ENCODE results near the gene ALDH5A1.

Gene ALDH5A1

GRCh38 chr6:24486065-24486464 is 8.7 kb upstream of the ALDH5A1 start:
- WGBS, 2 experiments (ENCODE audit: insufficient coverage in 2 of 2), result 94% methylated on average over 2 of the region's 4 CpGs; no CpG with 5 or more reads in 1 of the 2 experiments

GRCh38 chr6:24489470-24489869 is 5.3 kb upstream of the ALDH5A1 start, which contains the start of gene GPLD1:
Gene GPLD1, minus strand, starts transcription at chr6:24489578. Its CDS starts 67 bp downstream, at chr6:24489511.
- 88 to 98% methylated on average over 2 to 3 of the region's 6 CpGs for WGBS, 2 experiments (ENCODE audit: insufficient coverage in 2 of 2)

More at GRCh38 chr6:24486065-24486464, 8.7 kb upstream of the ALDH5A1 start:
- Histone ChIP-seq H3K4me1 (ENCODE audit: control insufficient read depth, insufficient read depth, low read length, poor library complexity, severe bottlenecking) (no peaks in the 10 kb centered on the region), H3K27ac (ENCODE audit: low read depth, low read length, severe bottlenecking) (no peak overlapping the region), H3K9me3 (ENCODE audit: control insufficient read depth, low read length) (no peaks in the 10 kb centered on the region), H3K4me3 (ENCODE audit: extremely low read depth, insufficient read depth, low read length, poor library complexity, severe bottlenecking) (no peak overlapping the region), H3K36me3 (ENCODE audit: control insufficient read depth, insufficient read depth, low read length) (no peaks in the 10 kb centered on the region)

DNA sequence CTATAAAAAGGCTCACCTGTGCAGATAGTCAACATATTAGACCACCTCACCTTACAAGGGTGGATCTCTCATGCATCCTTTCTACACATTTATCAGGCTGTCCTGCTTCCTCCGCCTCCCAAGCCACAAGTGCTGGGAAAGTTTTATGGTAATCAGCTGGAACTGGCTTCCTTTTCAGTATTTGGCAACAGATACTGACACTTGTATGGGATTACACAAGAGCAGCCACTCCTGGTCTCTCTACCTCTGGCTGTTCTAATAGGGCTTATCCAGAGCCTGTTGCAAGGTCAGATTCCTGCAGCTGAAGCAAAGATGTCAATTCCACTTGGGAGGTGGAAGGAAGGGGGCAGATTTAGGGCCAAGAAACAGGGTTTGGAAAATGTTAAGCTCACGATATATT is 4.9 kb upstream of the ALDH5A1 start:
- H3K4me3 ChIP-seq (ENCODE audit: extremely low read depth, insufficient read depth, low read length, poor library complexity, severe bottlenecking), result no peak overlapping the region
- H3K9me3 ChIP-seq (ENCODE audit: control insufficient read depth, low read length), result no peaks in the 10 kb centered on the region
- no CpG with 5 or more reads among the region's 2 CpGs for WGBS, 2 experiments (ENCODE audit: insufficient coverage in 2 of 2)
- no peaks in the 10 kb centered on the region for H3K36me3 ChIP-seq (ENCODE audit: control insufficient read depth, insufficient read depth, low read length)
- H3K4me1 ChIP-seq (ENCODE audit: control insufficient read depth, insufficient read depth, low read length, poor library complexity, severe bottlenecking), result no peaks in the 10 kb centered on the region
- no peak overlapping the region for H3K27ac ChIP-seq (ENCODE audit: low read depth, low read length, severe bottlenecking)

More at GRCh38 chr6:24489470-24489869, 5.3 kb upstream of the ALDH5A1 start, which contains the start of gene GPLD1:
- H3K27ac ChIP-seq (ENCODE audit: low read depth, low read length, severe bottlenecking), result no peak within 1 kb of the TSS
- no peak within 1 kb of the TSS for H3K4me3 ChIP-seq (ENCODE audit: extremely low read depth, insufficient read depth, low read length, poor library complexity, severe bottlenecking)
- no peaks in the 10 kb centered on the region for H3K4me1 ChIP-seq (ENCODE audit: control insufficient read depth, insufficient read depth, low read length, poor library complexity, severe bottlenecking)
- H3K36me3 ChIP-seq (ENCODE audit: control insufficient read depth, insufficient read depth, low read length), result no peaks in the 10 kb centered on the region
- no peaks in the 10 kb centered on the region for H3K9me3 ChIP-seq (ENCODE audit: control insufficient read depth, low read length)

DNA sequence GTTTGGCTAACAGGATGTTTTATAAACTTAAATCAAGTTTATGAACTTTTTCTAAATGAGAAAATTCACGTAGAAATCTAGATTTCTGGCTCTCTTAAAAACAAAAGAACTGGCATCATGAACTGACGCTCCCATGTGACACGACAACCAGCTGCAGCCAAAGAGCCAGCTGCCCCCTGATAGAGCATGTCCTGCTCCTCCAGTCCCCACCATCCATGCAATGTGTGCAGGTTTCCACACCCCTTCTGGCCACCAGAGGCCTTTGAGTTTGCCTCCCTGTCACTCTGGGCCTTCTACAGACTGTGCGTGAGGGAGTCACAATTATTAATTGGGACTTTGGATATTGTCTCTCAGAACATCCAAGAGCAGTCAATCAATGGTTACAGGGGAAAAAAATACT is 3.8 kb upstream of the ALDH5A1 start:
- Histone ChIP-seq H3K4me3 (ENCODE audit: extremely low read depth, insufficient read depth, low read length, poor library complexity, severe bottlenecking) (no peak overlapping the region), H3K4me1 (ENCODE audit: control insufficient read depth, insufficient read depth, low read length, poor library complexity, severe bottlenecking) (no peaks in the 10 kb centered on the region), H3K27ac (ENCODE audit: low read depth, low read length, severe bottlenecking) (no peak overlapping the region), H3K9me3 (ENCODE audit: control insufficient read depth, low read length) (no peaks in the 10 kb centered on the region), H3K36me3 (ENCODE audit: control insufficient read depth, insufficient read depth, low read length) (no peaks in the 10 kb centered on the region)
- 86 to 93% methylated on average over 3 of the region's 4 CpGs for WGBS, 2 experiments (ENCODE audit: insufficient coverage in 2 of 2)

- Histone ChIP-seq H3K4me3 (ENCODE audit: extremely low read depth, insufficient read depth, low read length, poor library complexity, severe bottlenecking) (no peak overlapping the region), H3K27ac (ENCODE audit: low read depth, low read length, severe bottlenecking) (no peak overlapping the region), H3K9me3 (ENCODE audit: control insufficient read depth, low read length) (no peaks in the 10 kb centered on the region), H3K36me3 (ENCODE audit: control insufficient read depth, insufficient read depth, low read length) (no peaks in the 10 kb centered on the region), H3K4me1 (ENCODE audit: control insufficient read depth, insufficient read depth, low read length, poor library complexity, severe bottlenecking) (no peaks in the 10 kb centered on the region)
- WGBS, 2 experiments (ENCODE audit: insufficient coverage in 2 of 2), result 33 to 90% methylated on average over 1 to 2 of the region's 3 CpGs
Measured at GRCh38 chr6:24492475-24492874, 2.3 kb upstream of the ALDH5A1 start.

DNA sequence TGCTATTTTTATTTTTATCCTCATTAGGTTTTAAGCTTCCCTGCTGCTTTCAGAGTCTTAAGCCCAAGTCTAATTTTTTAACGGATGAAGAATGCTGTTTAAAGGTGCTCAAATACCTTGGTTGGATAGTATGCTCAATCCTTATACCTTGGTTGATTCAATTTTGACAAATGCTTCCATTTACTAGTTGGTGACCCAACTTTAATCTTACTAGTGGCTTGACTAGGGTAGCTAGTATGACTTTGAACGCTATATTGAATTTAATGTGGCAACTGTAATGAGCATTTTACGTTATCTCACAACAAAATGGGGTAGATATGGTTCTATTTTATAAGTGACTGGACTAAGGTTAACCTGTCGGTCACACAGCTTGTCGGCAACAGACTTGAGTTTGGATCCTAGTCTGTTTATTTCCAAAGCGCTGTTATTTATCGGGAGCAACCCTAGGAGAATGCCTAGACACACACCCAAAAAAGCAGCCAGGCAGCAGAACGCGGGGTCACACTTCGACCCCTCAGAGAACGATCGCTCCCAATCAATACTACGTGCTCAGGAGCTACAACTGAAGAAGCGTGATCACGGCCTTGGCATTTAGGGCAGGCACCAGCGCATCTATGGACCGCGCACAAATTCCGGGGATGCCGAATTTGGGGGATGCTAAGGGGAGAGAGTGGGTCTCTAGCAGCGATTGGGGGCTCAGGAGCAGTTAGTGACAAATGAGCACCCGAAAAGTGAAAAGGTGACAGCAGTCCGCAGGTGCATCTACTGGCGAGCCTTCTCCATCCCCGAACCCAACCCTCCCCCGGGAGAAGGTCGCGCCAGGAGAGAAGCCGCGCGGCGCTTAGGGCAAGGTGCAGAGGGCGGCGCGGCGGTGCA is 586 bp upstream of the ALDH5A1 start:
- no peaks in the 10 kb centered on the region for H3K9me3 ChIP-seq (ENCODE audit: control insufficient read depth, low read length)
- H3K36me3 ChIP-seq (ENCODE audit: control insufficient read depth, insufficient read depth, low read length), result no peaks in the 10 kb centered on the region
- 33 to 47% methylated on average over 26 to 35 of the region's 36 CpGs for WGBS, 2 experiments (ENCODE audit: insufficient coverage in 2 of 2)
- H3K27ac ChIP-seq (ENCODE audit: low read depth, low read length, severe bottlenecking), result no peak overlapping the region
- peak overlapping the region; percentile 50 for H3K4me3 ChIP-seq (ENCODE audit: extremely low read depth, insufficient read depth, low read length, poor library complexity, severe bottlenecking)
- no peaks in the 10 kb centered on the region for H3K4me1 ChIP-seq (ENCODE audit: control insufficient read depth, insufficient read depth, low read length, poor library complexity, severe bottlenecking)

DNA sequence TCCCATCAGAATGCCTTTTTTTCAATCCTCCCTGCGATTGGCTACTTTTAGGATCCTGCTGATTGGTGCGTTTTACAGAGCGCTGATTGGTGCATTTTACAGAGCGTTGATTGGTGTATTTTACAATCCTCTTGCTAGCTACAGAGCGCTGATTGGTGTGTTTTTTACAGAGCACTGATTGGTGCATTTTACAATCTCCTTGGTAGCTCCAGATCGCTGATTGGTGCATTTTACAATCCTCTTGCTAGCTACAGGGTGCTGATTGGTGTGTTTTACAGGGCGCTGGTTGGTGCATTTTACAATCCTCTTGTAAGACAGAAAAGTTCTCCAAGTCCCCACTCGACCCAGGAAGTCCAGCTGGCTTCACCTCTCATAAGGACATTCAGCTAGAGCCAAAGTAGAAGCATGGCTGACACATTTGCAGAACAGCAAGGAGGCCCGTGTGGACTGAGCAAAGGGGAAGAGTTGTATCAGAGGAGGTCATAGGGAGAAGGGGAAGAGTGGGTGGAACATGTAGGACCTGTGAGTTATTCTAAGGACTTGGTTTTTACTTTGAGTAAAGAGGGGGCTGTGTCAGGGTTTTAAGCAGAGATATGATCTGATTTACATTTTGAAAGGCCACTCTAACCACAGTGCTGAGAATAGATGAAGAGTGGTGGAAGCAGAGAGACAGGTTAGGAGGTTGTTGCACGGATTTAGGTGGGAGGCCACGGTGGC is 2.6 kb downstream of the ALDH5A1 start:
- H3K36me3 ChIP-seq (ENCODE audit: control insufficient read depth, insufficient read depth, low read length), result no peaks in the 10 kb centered on the region
- H3K27ac ChIP-seq (ENCODE audit: low read depth, low read length, severe bottlenecking), result no peak overlapping the region
- no peaks in the 10 kb centered on the region for H3K9me3 ChIP-seq (ENCODE audit: control insufficient read depth, low read length)
- H3K4me1 ChIP-seq (ENCODE audit: control insufficient read depth, insufficient read depth, low read length, poor library complexity, severe bottlenecking), result no peaks in the 10 kb centered on the region
- H3K4me3 ChIP-seq (ENCODE audit: extremely low read depth, insufficient read depth, low read length, poor library complexity, severe bottlenecking), result no peak overlapping the region
- WGBS, 2 experiments (ENCODE audit: insufficient coverage in 2 of 2), result 90 to 95% methylated on average over 4 to 11 of the region's 11 CpGs

DNA sequence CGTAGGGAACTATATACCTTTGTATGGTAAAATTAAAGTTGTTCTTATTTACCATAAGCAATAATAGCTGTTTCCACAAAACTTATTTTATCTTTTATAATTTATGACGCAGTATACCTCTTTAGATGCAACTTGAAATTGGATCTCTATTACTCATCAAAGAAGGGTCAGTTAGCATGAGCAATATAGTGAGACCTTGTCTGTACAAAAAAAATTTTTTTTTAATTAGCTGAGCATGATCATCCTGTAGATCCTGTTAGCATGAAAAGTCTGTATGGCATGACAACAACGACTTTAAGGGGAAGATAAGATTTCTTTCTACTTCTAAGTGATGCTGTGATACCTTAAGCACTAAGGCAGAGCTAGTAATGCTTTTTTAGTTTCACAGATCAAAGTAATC is 5.9 kb downstream of the ALDH5A1 start:
- Histone ChIP-seq H3K4me3 (ENCODE audit: extremely low read depth, insufficient read depth, low read length, poor library complexity, severe bottlenecking) (no peak overlapping the region), H3K36me3 (ENCODE audit: control insufficient read depth, insufficient read depth, low read length) (no peaks in the 10 kb centered on the region), H3K9me3 (ENCODE audit: control insufficient read depth, low read length) (no peaks in the 10 kb centered on the region), H3K27ac (ENCODE audit: low read depth, low read length, severe bottlenecking) (no peak overlapping the region), H3K4me1 (ENCODE audit: control insufficient read depth, insufficient read depth, low read length, poor library complexity, severe bottlenecking) (no peaks in the 10 kb centered on the region)
- WGBS, 2 experiments (ENCODE audit: insufficient coverage in 2 of 2), result no CpG with 5 or more reads among the region's 3 CpGs

- H3K27ac ChIP-seq (ENCODE audit: low read depth, low read length, severe bottlenecking), result no peak overlapping the region
- 92 to 100% methylated on average over 2 of the region's 2 CpGs for WGBS, 2 experiments (ENCODE audit: insufficient coverage in 2 of 2)
- no peaks in the 10 kb centered on the region for H3K9me3 ChIP-seq (ENCODE audit: control insufficient read depth, low read length)
- H3K36me3 ChIP-seq (ENCODE audit: control insufficient read depth, insufficient read depth, low read length), result no peaks in the 10 kb centered on the region
- H3K4me3 ChIP-seq (ENCODE audit: extremely low read depth, insufficient read depth, low read length, poor library complexity, severe bottlenecking), result no peak overlapping the region
- no peaks in the 10 kb centered on the region for H3K4me1 ChIP-seq (ENCODE audit: control insufficient read depth, insufficient read depth, low read length, poor library complexity, severe bottlenecking)
Measured at GRCh38 chr6:24501374-24501773, 6.6 kb downstream of the ALDH5A1 start.

DNA sequence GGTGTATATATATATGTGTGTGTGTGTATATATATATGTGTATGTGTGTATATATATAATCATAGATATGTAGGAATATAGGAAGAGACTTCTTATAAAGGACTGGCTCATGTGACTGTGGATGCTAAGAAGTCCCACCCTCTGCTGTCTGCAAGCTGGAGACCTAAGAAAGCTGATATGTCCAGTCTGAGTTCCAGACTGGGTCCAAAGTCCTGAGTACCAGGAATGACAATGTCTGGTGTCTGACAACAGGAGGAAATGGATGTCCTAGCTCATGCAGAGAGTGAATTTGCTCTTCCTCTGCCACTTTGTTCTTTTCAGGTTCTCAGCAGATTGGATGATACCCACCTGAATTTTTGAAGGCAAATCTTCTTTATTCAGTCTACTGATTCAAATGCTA is 7.1 kb downstream of the ALDH5A1 start:
- H3K36me3 ChIP-seq (ENCODE audit: control insufficient read depth, insufficient read depth, low read length), result no peaks in the 10 kb centered on the region
- no peak overlapping the region for H3K4me3 ChIP-seq (ENCODE audit: extremely low read depth, insufficient read depth, low read length, poor library complexity, severe bottlenecking)
- H3K9me3 ChIP-seq (ENCODE audit: control insufficient read depth, low read length), result no peaks in the 10 kb centered on the region
- no peaks in the 10 kb centered on the region for H3K4me1 ChIP-seq (ENCODE audit: control insufficient read depth, insufficient read depth, low read length, poor library complexity, severe bottlenecking)
- no peak overlapping the region for H3K27ac ChIP-seq (ENCODE audit: low read depth, low read length, severe bottlenecking)

- H3K4me1 ChIP-seq (ENCODE audit: control insufficient read depth, insufficient read depth, low read length, poor library complexity, severe bottlenecking), result no peaks in the 10 kb centered on the region
- H3K4me3 ChIP-seq (ENCODE audit: extremely low read depth, insufficient read depth, low read length, poor library complexity, severe bottlenecking), result no peak overlapping the region
- 80% methylated on average over 1 of the region's 1 CpG; no CpG with 5 or more reads in 1 of the 2 experiments for WGBS, 2 experiments (ENCODE audit: insufficient coverage in 2 of 2)
- H3K27ac ChIP-seq (ENCODE audit: low read depth, low read length, severe bottlenecking), result no peak overlapping the region
- H3K9me3 ChIP-seq (ENCODE audit: control insufficient read depth, low read length), result no peaks in the 10 kb centered on the region
- no peaks in the 10 kb centered on the region for H3K36me3 ChIP-seq (ENCODE audit: control insufficient read depth, insufficient read depth, low read length)
Measured at GRCh38 chr6:24504287-24504648, 9.5 kb downstream of the ALDH5A1 start.
